Cerebellar nuclear complex (tissue), 1 donor: ENCODE data around the gene GGTLC1.
"Not testable (repeated sequence)": the region's sequence is repeated elsewhere in the genome, so short reads cannot be mapped to it uniquely, and the experiment has no call there.

Source experiments
- DNase-seq, 2 experiments: peaks; one replicate each; lab custom pipeline; 2025; lab: John Stamatoyannopoulos, UW

GGTLC1 gene

DNA sequence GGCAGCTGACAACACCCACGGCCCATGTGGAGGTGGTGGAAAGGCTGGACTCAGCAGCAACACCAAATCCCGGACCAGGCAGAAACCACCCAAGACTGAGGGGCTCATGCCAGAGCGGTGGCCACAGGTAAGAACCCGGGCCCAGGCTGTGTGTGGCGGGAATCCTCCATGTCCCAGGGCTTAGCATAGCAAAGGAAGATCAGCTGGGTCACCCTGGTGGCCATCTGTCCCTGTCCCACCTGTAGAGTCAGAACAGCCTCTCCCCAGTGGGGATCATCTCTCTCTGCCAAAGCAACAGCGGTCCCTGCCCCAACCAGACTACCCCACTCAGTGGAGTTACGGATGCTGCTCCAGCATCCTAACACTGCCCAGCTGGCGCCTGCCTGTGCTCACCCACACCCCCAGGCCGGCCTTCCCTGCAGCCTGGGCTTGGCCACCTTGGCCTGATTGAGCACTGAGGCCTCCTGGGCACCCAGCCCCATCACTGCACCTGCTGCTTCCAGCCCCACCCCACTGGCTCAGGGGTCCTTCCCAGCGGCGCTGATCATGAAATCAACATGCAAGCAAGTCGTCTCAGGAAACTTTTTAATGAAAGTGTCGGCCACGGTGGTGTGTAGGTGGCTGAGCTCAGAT, 5.5 kb upstream of the GGTLC1 start:
- DNase-seq, result not testable (repeated sequence)

DNA sequence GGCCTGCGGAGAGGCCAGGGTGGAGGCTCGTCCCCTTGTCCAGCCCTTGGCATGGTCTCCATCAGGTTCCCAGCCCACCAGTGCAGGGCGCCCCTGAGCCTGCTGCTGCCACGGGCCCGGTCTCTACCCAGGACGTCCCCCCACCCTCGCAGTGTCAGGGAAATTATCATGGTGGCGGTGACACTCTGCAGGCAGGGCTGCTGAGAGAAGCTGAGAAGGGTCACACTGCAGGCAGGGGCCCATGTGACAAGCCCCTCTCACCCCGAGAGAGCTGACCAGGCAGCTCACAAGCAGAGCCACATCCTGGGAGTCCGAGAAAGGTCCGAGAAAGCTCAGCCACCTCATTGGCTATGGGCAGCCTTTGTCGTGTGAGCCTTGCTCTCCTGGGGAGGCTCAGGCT, 4.9 kb upstream of the GGTLC1 start:
- DNase-seq, result not testable (repeated sequence)

DNA sequence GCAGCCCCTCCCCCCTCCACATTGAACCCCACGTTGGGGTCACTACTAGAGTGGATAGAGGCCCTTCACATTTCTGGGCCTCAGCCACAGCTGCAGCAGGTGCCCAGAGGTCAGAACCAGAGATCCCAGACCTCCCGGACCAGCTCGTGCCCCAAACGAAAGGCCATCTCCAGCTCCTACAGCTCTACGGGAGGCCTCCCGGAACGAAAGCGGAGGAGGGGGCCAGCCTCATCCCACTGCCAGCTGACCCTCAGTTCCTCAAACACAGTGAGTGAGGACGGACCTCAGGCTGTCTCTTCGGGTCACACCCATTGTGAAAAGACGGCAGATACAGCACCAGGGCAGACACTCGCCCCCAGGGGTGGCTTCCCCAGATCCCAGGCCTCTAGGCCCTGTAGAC, 1.7 kb upstream of the GGTLC1 start:
- DNase-seq, result not testable (repeated sequence)

GRCh38 chr20:23988966-23989365, 387 bp upstream of the GGTLC1 start:
- DNase-seq, result not testable (repeated sequence)

- DNase-seq, result not testable (repeated sequence)
Measured at GRCh38 chr20:23986716-23987115, 1.9 kb downstream of the GGTLC1 start.

GRCh38 chr20:23986310-23986709, 2.3 kb downstream of the GGTLC1 start:
- not testable (repeated sequence) for DNase-seq

GRCh38 chr20:23985790-23986225, 2.8 kb downstream of the GGTLC1 start:
- DNase-seq, result not testable (repeated sequence)

DNA sequence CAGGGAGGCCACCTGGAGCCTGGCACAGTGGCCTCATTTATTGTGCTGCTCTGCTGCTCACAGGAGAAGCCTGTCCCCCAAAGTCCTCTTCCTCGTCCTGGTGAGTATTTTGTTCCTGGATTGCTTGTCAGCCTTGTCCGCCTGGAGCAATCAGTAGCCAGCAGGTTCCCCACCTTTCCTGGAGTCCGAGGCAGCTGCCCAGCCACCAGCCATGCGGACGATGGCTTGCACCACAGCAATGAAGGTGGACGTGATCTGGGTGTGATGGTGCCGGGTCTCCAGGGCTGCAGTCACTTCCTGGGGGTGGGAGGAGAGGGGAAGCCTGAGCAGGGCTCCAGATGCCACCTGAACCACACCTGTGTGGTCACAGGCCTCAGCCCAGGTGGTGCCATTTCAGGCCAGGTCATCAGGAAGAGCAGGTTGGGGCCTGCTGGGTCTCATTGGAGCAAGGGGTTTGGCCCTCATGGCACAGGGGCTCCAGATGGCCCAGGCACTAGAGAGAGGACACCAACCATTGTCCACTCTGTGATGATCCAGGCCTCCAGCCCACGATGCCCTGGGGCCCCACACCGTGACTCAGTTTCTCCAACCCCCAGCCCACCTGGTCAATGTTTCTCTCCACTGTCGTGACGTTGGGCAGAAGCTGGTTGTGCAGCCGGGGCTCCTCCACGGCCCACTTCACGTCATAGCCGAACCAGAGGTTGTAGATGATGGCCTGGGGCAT, 3.4 kb downstream of the GGTLC1 start:
- not testable (repeated sequence) for DNase-seq

- DNase-seq, result not testable (repeated sequence)
Measured at GRCh38 chr20:23984476-23985023, 4.0 kb downstream of the GGTLC1 start.

GRCh38 chr20:23982112-23983018, 6.2 kb downstream of the GGTLC1 start:
- not testable (repeated sequence) for DNase-seq

DNA sequence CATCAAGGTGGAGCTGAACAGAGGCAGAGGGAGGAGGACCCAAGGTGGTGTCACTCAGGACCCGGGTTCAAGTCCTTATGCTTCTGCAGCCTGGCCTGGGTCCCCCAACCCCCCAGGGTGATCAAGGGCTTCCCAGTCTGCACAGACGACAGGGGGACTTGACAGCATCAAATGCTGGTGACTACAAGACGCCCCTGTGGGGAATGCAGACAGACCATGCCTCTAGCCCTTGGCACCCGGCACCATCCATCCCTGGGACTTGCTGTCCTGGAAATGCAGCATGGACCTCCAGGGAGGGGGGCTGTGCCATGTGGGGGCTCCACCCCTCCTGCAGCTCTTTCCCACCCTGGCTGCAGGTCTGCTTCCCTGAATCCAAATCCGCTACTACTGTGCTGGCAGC, 7.1 kb downstream of the GGTLC1 start:
- DNase-seq, result not testable (repeated sequence)

- not testable (repeated sequence) for DNase-seq
Measured at GRCh38 chr20:23981014-23981413, 7.6 kb downstream of the GGTLC1 start.

- not testable (repeated sequence) for DNase-seq
Measured at GRCh38 chr20:23979899-23980811, 8.4 kb downstream of the GGTLC1 start.

- not testable (repeated sequence) for DNase-seq
Measured at GRCh38 chr20:23979380-23979779, 9.2 kb downstream of the GGTLC1 start.

- not testable (repeated sequence) for DNase-seq
Measured at GRCh38 chr20:23978457-23978856, 10.1 kb downstream of the GGTLC1 start.

GRCh38 chr20:23974966-23975365, 13.6 kb downstream of the GGTLC1 start:
- DNase-seq, result no peak

- no peak for DNase-seq
Measured at GRCh38 chr20:23971310-23971709, 17.3 kb downstream of the GGTLC1 start.

- DNase-seq, result no peak
Measured at GRCh38 chr20:23970049-23970448, 18.5 kb downstream of the GGTLC1 start.

DNA sequence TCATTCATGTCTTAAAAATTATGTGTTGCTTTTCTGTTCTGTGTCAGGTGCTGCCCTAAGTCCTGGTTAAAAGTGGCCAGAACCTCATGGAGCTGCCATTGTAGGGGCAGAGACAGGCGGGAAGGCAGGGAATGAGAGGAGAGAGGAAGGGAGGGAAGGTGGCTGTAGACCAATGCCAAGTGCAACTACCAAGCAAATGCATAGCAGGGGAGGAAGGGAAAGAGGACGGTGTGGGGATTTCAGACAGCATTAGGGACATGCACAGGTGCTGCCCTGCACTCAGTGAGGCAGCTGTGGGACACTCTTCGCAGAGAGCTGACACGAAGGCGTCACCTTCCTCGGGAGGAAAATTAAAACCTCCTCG, 21.0 kb downstream of the GGTLC1 start:
- no peak for DNase-seq

GRCh38 chr20:23966927-23967615, 21.5 kb downstream of the GGTLC1 start:
- no peak for DNase-seq
